Muscle of leg (tissue), 11 donors: ENCODE data around the gene MACROD1. TPM values are rescaled to one million over a fixed set of nuclear protein-coding genes. Genes with fewer than 3 reads are reported as not detected.
"Not testable (repeated sequence)": the region's sequence is repeated elsewhere in the genome, so short reads cannot be mapped to it uniquely, and the experiment has no call there.

ENCODE experiments used
- DNase-seq: peaks from one replicate; pipeline ENCODE4 v3.0.0; 2013
- H3K27ac ChIP-seq: one replicate; pipeline ENCODE4 v1.5.1; 2013; ENCODE audit warnings: mild to moderate bottlenecking, low read length, control low read depth
- H3K27me3 ChIP-seq: one replicate; pipeline ENCODE4 v1.6.1; 2013; ENCODE audit warnings: low read length; ENCODE audit not compliant: control insufficient read depth, insufficient read depth
- H3K36me3 ChIP-seq: one replicate; pipeline ENCODE4 v1.6.1; 2013; ENCODE audit warnings: low read length; ENCODE audit not compliant: control insufficient read depth, insufficient read depth
- H3K4me1 ChIP-seq: one replicate; pipeline ENCODE4 v1.6.1; 2013; ENCODE audit warnings: low read length; ENCODE audit not compliant: control insufficient read depth, insufficient read depth
- H3K4me3 ChIP-seq: one replicate; pipeline ENCODE4 v1.5.1; 2013; ENCODE audit warnings: low read length, control low read depth
- H3K9me3 ChIP-seq: replicated peaks from 2 replicates; pipeline ENCODE4 v1.6.1; 2013; ENCODE audit warnings: low read depth, low read length; ENCODE audit not compliant: control insufficient read depth
- WGBS: methylation state at CpG from one replicate; pipeline ENCODE4 v1.1.5; 2013; ENCODE audit warnings: missing lambda C conversion rate; ENCODE audit not compliant: insufficient coverage; 5-methylcytosine and 5-hydroxymethylcytosine counted together
- polyA plus RNA-seq, 8 donors: library from polyadenylated mRNA; unstranded; fragments of 120-200 nt; gene quantifications; one replicate each; pipeline versions ENCODE4 v1.2.1 to v1.2.3, GENCODE V29; 2013; ENCODE audit warnings: inconsistent platforms in 1 of 8, low replicate concordance in 1 of 8; ENCODE audit not compliant: insufficient read length in 8 of 8, insufficient read depth in 1 of 8
- total RNA-seq: library from RNA; stranded (reverse); fragments of 120-200 nt; gene quantifications from one replicate; pipeline ENCODE4 v1.2.4, GENCODE V29; 2013

The MACROD1 gene
- total and polyA plus RNA-seq, 9 donors = 46.1 to 107 (median 66.4) TPM

DNA sequence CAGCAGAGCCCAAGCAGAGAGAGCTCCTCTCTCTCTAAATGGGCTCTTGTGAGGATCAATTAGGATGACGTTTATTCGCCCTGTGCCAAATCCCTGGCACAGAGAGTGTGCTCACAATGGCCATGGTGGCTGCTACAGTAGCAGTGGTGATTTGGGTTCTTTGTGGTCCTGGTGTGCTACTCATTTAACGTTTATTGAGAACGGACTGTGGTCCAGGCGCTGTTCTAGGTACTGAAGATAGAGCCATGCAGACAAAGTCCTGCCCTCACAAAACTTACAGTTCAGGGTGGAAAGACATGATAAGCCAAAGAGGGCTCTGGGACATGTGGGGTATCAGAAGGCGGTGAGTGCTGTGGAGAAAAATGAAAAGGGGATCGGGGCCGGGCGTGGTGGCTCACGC lies 174.4 kb downstream of the MACROD1 start:
- no peak for DNase-seq
- 88% methylated on average over 10 of the region's 10 CpGs for WGBS
- Histone ChIP-seq H3K27me3 (no peaks in the 10 kb centered on the region), H3K4me3 (no peak overlapping the region), H3K27ac (no peak overlapping the region), H3K4me1 (peaks cover 11% of the 10 kb centered on the region), H3K9me3 (no peaks in the 10 kb centered on the region), H3K36me3 (peaks cover 54% of the 10 kb centered on the region)

DNA sequence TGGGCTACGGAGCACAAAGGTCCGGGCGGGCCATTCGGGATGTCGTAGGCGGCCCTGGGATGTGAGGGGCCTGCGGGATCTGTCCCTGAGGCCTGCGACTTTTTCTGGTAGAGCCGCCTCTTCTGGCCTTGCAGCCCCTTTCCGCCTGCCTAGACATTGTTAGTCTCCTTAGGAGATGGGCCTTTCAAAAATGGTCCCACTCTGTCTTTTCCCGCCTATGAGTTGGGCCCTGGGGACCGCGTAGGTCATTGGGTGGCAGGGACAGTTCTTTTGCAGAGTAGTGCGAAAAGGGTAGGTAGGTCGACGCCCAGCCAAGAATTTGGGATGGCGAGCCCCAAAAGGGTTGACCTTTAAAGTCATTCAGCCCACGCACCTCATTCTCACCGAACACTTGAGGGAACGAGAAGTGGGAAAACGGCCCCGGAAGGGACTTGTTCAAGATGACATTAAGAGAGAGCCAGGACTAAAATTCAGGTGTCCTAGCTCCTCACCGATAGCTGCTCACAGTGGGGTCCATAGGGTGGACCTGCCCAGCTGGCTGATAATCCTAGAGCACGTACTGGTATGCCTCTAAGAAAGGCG lies 178.9 kb downstream of the MACROD1 start:
- Histone ChIP-seq H3K27ac (peak overlapping the region; percentile 91), H3K36me3 (peaks cover 32% of the 10 kb centered on the region), H3K27me3 (no peaks in the 10 kb centered on the region), H3K4me3 (peak overlapping the region; percentile 74), H3K4me1 (peaks cover 21% of the 10 kb centered on the region), H3K9me3 (no peaks in the 10 kb centered on the region)
- WGBS = 27% methylated on average over 18 of the region's 25 CpGs
- DNase-seq = no peak

DNA sequence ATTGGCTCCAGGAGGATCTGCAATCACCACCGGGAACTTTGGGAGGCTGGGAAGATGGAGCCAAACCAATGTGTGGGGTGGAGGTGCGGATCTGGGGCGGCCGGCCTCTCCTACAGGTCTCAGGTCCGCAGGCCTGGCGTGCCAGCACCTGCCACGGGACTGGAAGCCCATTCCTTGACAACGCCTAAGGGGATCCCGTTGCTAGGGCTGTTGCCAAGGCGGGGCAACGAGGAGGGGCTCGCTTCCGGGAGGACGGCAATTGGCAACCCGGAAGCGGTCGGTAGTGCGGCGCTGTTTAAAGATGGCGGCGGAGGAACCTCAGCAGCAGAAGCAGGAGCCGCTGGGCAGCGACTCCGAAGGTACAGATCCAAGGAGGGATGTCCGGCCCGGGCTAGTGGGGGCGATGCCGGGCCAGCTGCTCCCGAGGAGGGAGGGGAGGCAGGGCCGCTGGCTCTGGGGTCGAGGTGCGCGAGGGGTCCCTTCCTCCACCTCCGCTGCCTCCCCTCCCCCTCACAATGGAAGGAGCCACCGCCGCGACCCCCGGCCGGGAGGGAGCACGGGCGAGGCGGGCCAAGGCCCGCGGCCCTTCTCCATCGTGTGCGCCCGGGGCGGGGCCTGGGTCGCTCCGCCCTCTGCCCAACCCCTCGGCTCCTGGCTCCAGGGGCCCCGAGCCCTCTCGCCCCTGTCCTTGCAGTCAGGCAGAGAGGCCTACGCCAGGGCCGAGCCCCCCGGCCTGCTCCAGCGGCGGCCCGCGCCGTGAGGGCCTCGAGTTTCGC lies 179.6 kb downstream of the MACROD1 start, which contains the start of gene OTUB1:
Gene OTUB1, plus strand, starts transcription at position 283 of the 776 bp plus-strand sequence. Its CDS starts 19 bp downstream, at position 302.
- Histone ChIP-seq H3K36me3 (peaks cover 30% of the 10 kb centered on the region), H3K4me3 (peak within 1 kb of the TSS; percentile 74), H3K9me3 (no peaks in the 10 kb centered on the region), H3K27ac (peak within 1 kb of the TSS; percentile 91), H3K27me3 (no peaks in the 10 kb centered on the region), H3K4me1 (peaks cover 21% of the 10 kb centered on the region)
- under 1% methylated on average over 54 of the region's 63 CpGs for WGBS
- DNase-seq = peak; percentile 95

DNA sequence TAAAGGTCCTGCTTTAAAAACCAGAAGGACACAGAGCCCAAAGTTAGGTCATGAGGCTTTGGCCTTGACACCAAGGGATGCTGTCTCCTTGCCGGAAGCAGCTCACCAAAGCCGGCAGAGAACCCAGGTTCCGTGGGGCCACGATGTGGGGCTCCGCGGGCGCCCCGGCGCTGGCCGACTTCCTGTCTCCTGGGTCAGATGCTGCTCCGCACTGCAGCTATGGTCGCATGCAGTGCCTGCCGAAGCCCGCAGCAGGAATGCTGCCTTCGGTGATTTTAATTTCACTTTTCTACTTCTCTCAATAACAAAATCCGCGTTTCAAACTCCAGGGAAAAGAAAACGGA lies 180.1 kb downstream of the MACROD1 start:
- H3K27me3 ChIP-seq = no peaks in the 10 kb centered on the region
- peaks cover 21% of the 10 kb centered on the region for H3K4me1 ChIP-seq
- H3K9me3 ChIP-seq = no peaks in the 10 kb centered on the region
- peak overlapping the region; percentile 91 for H3K27ac ChIP-seq
- DNase-seq = peak; percentile 35
- WGBS = 0% methylated on average over 13 of the region's 18 CpGs
- H3K36me3 ChIP-seq = peaks cover 29% of the 10 kb centered on the region
- H3K4me3 ChIP-seq = peak overlapping the region; percentile 74

DNA sequence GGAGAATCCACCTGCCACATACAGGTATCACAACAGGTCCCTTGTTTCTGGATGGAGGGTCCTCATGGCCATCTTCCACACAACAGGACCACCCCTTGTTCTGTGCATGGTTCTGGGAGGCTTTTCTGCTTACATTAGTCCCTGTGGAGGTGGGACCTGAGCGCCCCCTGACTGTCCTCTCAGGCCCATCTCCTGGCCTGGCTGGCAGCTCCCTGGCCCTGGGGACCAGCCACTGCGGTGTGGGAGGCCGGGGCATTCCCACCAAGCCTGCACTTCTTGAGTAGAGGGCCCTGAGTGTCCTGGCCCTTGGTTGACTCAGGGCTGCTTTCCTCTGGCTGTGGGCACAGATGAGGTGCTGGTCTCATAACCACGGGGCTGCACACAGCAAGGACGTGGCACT lies 186.5 kb downstream of the MACROD1 start:
- H3K27ac ChIP-seq = no peak overlapping the region
- no peak for DNase-seq
- H3K27me3 ChIP-seq = no peaks in the 10 kb centered on the region
- H3K36me3 ChIP-seq = peaks cover 34% of the 10 kb centered on the region
- H3K4me3 ChIP-seq = no peak overlapping the region
- H3K9me3 ChIP-seq = no peaks in the 10 kb centered on the region
- WGBS = 79% methylated on average over 5 of the region's 5 CpGs
- peaks cover 19% of the 10 kb centered on the region for H3K4me1 ChIP-seq

DNA sequence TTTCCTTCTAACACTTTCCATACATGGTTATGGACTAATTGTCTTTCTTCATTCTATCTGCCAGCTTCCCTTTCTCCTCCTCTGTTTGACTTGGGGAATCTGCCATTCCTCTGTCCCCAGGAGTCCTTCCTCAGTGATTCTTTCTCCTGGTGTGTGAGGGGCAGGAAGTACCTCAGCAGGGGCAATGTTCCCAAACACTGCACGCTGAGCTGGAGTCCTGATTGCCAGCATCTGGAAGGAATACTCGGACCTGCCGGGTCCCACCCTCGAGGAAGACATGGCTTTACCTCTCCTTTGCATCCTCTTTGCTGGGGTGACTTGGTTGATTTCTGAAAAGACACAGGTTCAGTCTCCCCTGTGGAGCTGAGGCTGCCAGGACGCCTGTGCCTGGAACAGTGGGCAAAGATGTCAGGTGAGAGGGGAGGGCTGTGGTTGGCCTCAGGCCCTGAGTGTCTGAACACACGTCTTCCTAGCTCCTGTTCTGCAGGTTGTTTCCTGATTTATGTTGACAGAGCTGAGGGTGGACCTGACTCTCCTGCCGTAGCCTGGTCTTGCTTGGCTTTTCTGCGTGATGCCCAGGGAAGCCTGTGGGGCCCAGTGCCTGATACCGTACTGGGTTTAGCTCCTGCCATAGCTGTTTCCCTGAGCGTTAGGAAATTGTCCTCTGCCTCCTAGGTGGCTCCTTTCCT lies 187.2 kb downstream of the MACROD1 start:
- Histone ChIP-seq H3K36me3 (peaks cover 34% of the 10 kb centered on the region), H3K4me1 (peaks cover 22% of the 10 kb centered on the region), H3K4me3 (no peak overlapping the region), H3K27me3 (no peaks in the 10 kb centered on the region), H3K27ac (no peak overlapping the region), H3K9me3 (no peaks in the 10 kb centered on the region)
- WGBS = 67% methylated on average over 9 of the region's 10 CpGs
- DNase-seq = no peak

DNA sequence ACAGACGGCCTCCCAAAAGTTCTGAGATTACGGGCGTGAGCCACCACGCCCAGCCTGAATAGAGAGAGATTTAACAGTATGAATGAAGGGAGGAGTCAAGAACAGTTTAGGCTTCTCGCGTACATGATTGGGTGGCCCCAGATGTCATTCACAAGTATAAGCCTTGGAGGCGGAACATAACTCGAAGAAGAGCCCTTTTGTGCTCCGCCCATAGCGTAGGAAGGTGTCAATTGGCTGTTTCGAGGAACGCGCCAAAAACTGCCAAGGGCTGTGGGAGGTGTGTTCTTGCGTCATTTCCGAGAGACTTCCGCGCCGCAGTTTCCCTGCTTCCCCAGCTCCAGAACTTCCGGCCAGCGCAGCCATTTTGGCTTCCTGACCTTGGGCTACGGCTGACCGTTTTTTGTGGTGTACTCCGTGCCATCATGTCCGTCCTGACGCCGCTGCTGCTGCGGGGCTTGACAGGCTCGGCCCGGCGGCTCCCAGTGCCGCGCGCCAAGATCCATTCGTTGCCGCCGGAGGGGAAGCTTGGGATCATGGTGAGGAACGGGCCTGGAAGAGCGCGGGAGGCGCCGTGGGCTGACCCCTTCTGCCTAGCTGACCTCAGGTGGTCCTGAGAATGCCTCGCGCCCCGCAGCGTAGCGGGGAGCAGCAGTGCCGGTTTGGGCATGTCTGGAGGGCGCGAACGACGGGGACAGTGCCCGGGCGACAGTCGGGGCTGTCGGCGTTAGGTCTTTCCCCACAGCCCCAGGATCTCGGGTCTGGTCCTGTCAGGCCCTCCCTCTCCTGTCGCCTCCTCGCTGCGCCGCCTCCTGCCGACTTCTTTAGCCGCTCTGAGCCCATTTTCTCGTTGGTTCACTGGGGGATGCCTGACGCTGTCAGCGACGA lies 191.4 kb downstream of the MACROD1 start, which contains the start of gene COX8A:
Gene COX8A, plus strand, starts transcription at position 362 of the 885 bp plus-strand sequence. Its CDS starts 61 bp downstream, at position 423.
- H3K9me3 ChIP-seq = no peaks in the 10 kb centered on the region
- WGBS = under 1% methylated on average over 62 of the region's 67 CpGs
- peak; percentile 100 for DNase-seq
- H3K27ac ChIP-seq = peak within 1 kb of the TSS; percentile 93
- peaks cover 26% of the 10 kb centered on the region for H3K36me3 ChIP-seq
- no peaks in the 10 kb centered on the region for H3K27me3 ChIP-seq
- H3K4me1 ChIP-seq = peaks cover 19% of the 10 kb centered on the region
- H3K4me3 ChIP-seq = peak within 1 kb of the TSS; percentile 99

DNA sequence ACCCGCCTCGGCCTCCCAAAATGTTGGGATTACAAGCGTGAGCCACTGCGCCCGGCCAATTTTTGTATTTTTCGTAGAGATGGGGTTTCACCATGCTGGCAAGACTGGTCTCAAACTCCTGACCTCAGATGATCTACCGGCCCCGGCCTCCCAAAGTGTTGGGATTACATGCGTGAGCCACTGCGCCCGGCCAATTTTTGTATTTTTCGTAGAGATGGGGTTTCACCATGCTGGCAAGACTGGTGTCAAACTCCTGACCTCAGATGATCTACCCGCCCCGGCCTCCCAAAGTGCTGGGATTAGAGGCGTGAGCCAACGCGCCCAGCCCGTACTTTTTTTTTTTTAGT lies 192.0 kb downstream of the MACROD1 start:
- H3K4me3 ChIP-seq, H3K9me3 ChIP-seq, H3K27me3 ChIP-seq, DNase-seq: not testable (repeated sequence)
- Histone ChIP-seq H3K4me1 (peaks cover 19% of the 10 kb centered on the region), H3K27ac (peak overlapping the region; percentile 93), H3K36me3 (peaks cover 23% of the 10 kb centered on the region)
- WGBS = 72% methylated on average over 14 of the region's 18 CpGs

DNA sequence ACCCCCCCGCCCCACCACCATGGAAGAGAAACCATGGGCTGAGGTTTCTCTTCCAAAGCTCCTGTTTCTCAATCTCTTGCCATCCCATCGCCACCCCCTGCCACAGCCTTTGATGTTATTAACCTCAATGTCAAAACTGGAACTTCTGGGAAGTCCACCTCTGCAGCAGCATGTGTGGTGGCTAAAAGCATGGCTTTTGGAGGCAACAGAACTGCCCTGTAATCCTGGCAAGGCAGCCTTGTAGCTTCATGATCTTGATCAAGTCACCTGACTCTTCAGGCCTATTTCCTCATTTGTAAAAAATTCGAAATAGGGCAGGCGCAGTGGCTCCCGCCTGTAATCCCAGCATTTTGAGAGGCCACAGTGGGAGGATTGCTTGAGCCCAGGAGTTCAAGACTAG lies 195.0 kb downstream of the MACROD1 start:
- no peak for DNase-seq
- 58% methylated on average over 4 of the region's 5 CpGs for WGBS
- Histone ChIP-seq H3K9me3 (no peaks in the 10 kb centered on the region), H3K27me3 (no peaks in the 10 kb centered on the region), H3K27ac (no peak overlapping the region), H3K4me1 (peaks cover 10% of the 10 kb centered on the region), H3K4me3 (no peak overlapping the region), H3K36me3 (peaks cover 2% of the 10 kb centered on the region)
